Measurements from ENCODE around the gene NYAP2.

The NYAP2 gene

GRCh38 chr2:225399504-225399903, at the start of gene NYAP2:
Gene NYAP2 (plus strand): TSS chr2:225399710. CDS start chr2:225408881, 9,171 bp downstream.
- DNase-seq (ENCODE audit: low spot score) = no peak

GRCh38 chr2:225353579-225354085, 45.9 kb upstream of the NYAP2 start:
- no peak for DNase-seq (ENCODE audit: low spot score)

- DNase-seq (ENCODE audit: low spot score) = peak; percentile 18
Measured at GRCh38 chr2:225354281-225354774, 45.2 kb upstream of the NYAP2 start.

GRCh38 chr2:225355788-225356187, 43.7 kb upstream of the NYAP2 start:
- no peak for DNase-seq (ENCODE audit: low spot score)

- no peak for DNase-seq (ENCODE audit: low spot score)
Measured at GRCh38 chr2:225366731-225367130, 32.8 kb upstream of the NYAP2 start.

GRCh38 chr2:225367482-225367881, 32.0 kb upstream of the NYAP2 start:
- DNase-seq (ENCODE audit: low spot score) = no peak

GRCh38 chr2:225378984-225379383, 20.5 kb upstream of the NYAP2 start:
- DNase-seq (ENCODE audit: low spot score) = no peak

GRCh38 chr2:225379856-225380255, 19.7 kb upstream of the NYAP2 start:
- no peak for DNase-seq (ENCODE audit: low spot score)

GRCh38 chr2:225381609-225382008, 17.9 kb upstream of the NYAP2 start:
- no peak for DNase-seq (ENCODE audit: low spot score)

GRCh38 chr2:225398372-225398771, 1.1 kb upstream of the NYAP2 start:
- no peak for DNase-seq (ENCODE audit: low spot score)

GRCh38 chr2:225400060-225400511, 576 bp downstream of the NYAP2 start:
- DNase-seq (ENCODE audit: low spot score) = peak; percentile 44

- DNase-seq (ENCODE audit: low spot score) = no peak
Measured at GRCh38 chr2:225400546-225401400, 1.3 kb downstream of the NYAP2 start.

- DNase-seq (ENCODE audit: low spot score) = no peak
Measured at GRCh38 chr2:225402210-225402776, 2.8 kb downstream of the NYAP2 start.

GRCh38 chr2:225411452-225411851, 11.9 kb downstream of the NYAP2 start:
- no peak for DNase-seq (ENCODE audit: low spot score)

GRCh38 chr2:225413786-225414185, 14.3 kb downstream of the NYAP2 start:
- no peak for DNase-seq (ENCODE audit: low spot score)

- no peak for DNase-seq (ENCODE audit: low spot score)
Measured at GRCh38 chr2:225414902-225415301, 15.4 kb downstream of the NYAP2 start.

GRCh38 chr2:225415341-225415740, 15.8 kb downstream of the NYAP2 start:
- no peak for DNase-seq (ENCODE audit: low spot score)

GRCh38 chr2:225415792-225416191, 16.3 kb downstream of the NYAP2 start:
- DNase-seq (ENCODE audit: low spot score) = no peak

GRCh38 chr2:225416616-225417367, 17.3 kb downstream of the NYAP2 start:
- DNase-seq (ENCODE audit: low spot score) = no peak

GRCh38 chr2:225419033-225419432, 19.5 kb downstream of the NYAP2 start:
- no peak for DNase-seq (ENCODE audit: low spot score)

- no peak for DNase-seq (ENCODE audit: low spot score)
Measured at GRCh38 chr2:225422145-225422544, 22.6 kb downstream of the NYAP2 start.

- no peak for DNase-seq (ENCODE audit: low spot score)
Measured at GRCh38 chr2:225425284-225425683, 25.8 kb downstream of the NYAP2 start.

All from AG08395 (cell line).